ENCODE measurements around the gene RPL28. TPM values are rescaled to one million over a fixed set of nuclear protein-coding genes. Genes with fewer than 3 reads are reported as not detected.

The RPL28 gene
- total and polyA plus RNA-seq, 2 of the 13 experiments (the other 11 are each of a cell fraction or from before 2014, with no cell fraction given) = 105 to 420 TPM

GRCh38 chr19:55384920-55385723 lies 610 bp upstream of the RPL28 start (continued):
- TF ChIP-seq TBP (CRISPR knock-in tag; IDR thresholded peaks at IDR 0.05) = no peak
- TF ChIP-seq DR1 (CRISPR knock-in tag; IDR thresholded peaks at IDR 0.05) = no peak
- no peak for TF ChIP-seq IRF2 (CRISPR knock-in tag; IDR thresholded peaks at IDR 0.05)
- peak; percentile 83; the same call in 1 of the 2 replicates for TF ChIP-seq PHF21A (CRISPR knock-in tag; IDR thresholded peaks at IDR 0.05)
- TF ChIP-seq ZNF816 (CRISPR knock-in tag; IDR thresholded peaks at IDR 0.05; ENCODE audit: borderline replicate concordance) = no peak
- TF ChIP-seq ZNF350 (CRISPR knock-in tag; IDR thresholded peaks at IDR 0.05; ENCODE audit: borderline replicate concordance, low read depth) = no peak
- TF ChIP-seq STAG1 (CRISPR knock-in tag; IDR thresholded peaks at IDR 0.05) = no peak; the same call in 1 of the 2 replicates
- no peak for TF ChIP-seq THYN1 (CRISPR knock-in tag; IDR thresholded peaks at IDR 0.05; ENCODE audit: borderline replicate concordance, low read depth)
- TF ChIP-seq ZNF431 (CRISPR knock-in tag; IDR thresholded peaks at IDR 0.05; ENCODE audit: borderline replicate concordance, low read depth) = no peak
- no peak for TF ChIP-seq ZBTB10 (CRISPR knock-in tag; IDR thresholded peaks at IDR 0.05; ENCODE audit: borderline replicate concordance)
- no peak; the same call in 1 of the 2 replicates for TF ChIP-seq SIN3A (IDR thresholded peaks at IDR 0.05; ENCODE audit: borderline replicate concordance, low read depth, low read length)
- no peak for TF ChIP-seq HNRNPK (IDR thresholded peaks at IDR 0.05; ENCODE audit: low read depth, low read length, poor library complexity, severe bottlenecking)
- TF ChIP-seq SRY (CRISPR knock-in tag; IDR thresholded peaks at IDR 0.05) = no peak; the same call in 1 of the 2 replicates
- no peak for TF ChIP-seq TBL1XR1 (IDR thresholded peaks at IDR 0.05; ENCODE audit: borderline replicate concordance, low read length, partially characterized antibody)
- no peak for TF ChIP-seq SP5 (CRISPR knock-in tag; IDR thresholded peaks at IDR 0.05; ENCODE audit: borderline replicate concordance, low read depth)
- peak; percentile 68; the same call in 1 of the 2 replicates for TF ChIP-seq ZNF501 (CRISPR knock-in tag; IDR thresholded peaks at IDR 0.05)
- TF ChIP-seq ATF3 (CRISPR knock-in tag; IDR thresholded peaks at IDR 0.05) = no peak
- 0 out of 2 replicates have a peak, but pooled peaks have one; percentile 40 for TF ChIP-seq ZNF710 (CRISPR knock-in tag; IDR thresholded peaks at IDR 0.05; ENCODE audit: borderline replicate concordance)
- TF ChIP-seq ZNF143 (CRISPR knock-in tag; IDR thresholded peaks at IDR 0.05) = no peak
- no peak for TF ChIP-seq ZFP82 (CRISPR knock-in tag; IDR thresholded peaks at IDR 0.05; ENCODE audit: borderline replicate concordance)
- TF ChIP-seq NFRKB (IDR thresholded peaks at IDR 0.05) = no peak
- no peak for TF ChIP-seq KLF11 (CRISPR knock-in tag; IDR thresholded peaks at IDR 0.05)
- TF ChIP-seq ZNF674 (CRISPR knock-in tag; IDR thresholded peaks at IDR 0.05; ENCODE audit: low read depth) = no peak
- TF ChIP-seq ZNF598 (CRISPR knock-in tag; IDR thresholded peaks at IDR 0.05; ENCODE audit: borderline replicate concordance) = no peak

Data from HepG2 (cell line).